Fibroblast of the aortic adventitia (primary cell): Measurements from ENCODE around the gene MBD5. TPM values are rescaled to one million over a fixed set of nuclear protein-coding genes. Genes with fewer than 3 reads are reported as not detected.

Experiments
- DNase-seq: peaks from one replicate; pipeline ENCODE4 v3.0.0-alpha.2; 2010; ENCODE audit warnings: low read depth
- H3K4me3 ChIP-seq: 2 replicates; pipeline ENCODE4 v1.5.1; 2011; ENCODE audit warnings: low read depth, mild to moderate bottlenecking, control low read depth, low read length, moderate library complexity
- CTCF ChIP-seq: IDR thresholded peaks from 2 replicates; pipeline ENCODE4 v1.5.1; 2011; ENCODE audit warnings: mild to moderate bottlenecking, low read length, control low read depth, inconsistent platforms; ENCODE audit not compliant: insufficient read depth
- total RNA-seq: library from RNA; depleted of rRNA; stranded (reverse); fragments of >200 nt; gene quantifications from 2 replicates; pipeline ENCODE4 v1.2.3, GENCODE V29; 2012; ENCODE audit warnings: low replicate concordance

MBD5 gene
- total RNA-seq, 1 donor = 41.4 TPM

DNA sequence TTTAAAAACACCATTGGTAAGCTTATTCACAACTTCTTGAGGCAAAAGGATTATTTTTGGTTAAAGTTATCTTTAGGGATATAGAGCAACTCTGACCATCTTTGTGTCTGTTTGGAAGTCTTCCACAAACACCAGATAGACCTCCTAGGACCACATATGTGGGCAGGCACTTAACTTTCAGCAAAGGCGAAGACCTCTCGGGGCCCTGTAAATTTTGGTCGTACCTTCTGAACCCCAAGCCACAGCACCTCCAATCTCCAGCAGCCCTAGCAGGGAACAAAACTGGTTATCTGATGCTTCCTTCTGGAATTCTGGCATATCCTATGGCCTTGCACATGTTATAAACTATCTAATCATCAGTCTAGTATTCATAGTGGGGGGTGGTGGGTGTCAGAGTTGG is 114.8 kb downstream of the MBD5 start:
- DNase-seq = no peak
- no peak overlapping the region for H3K4me3 ChIP-seq
- TF ChIP-seq CTCF = no peak

GRCh38 chr2:148136441-148136840 is 115.5 kb downstream of the MBD5 start:
- H3K4me3 ChIP-seq = no peak overlapping the region
- no peak for TF ChIP-seq CTCF
- DNase-seq = no peak

DNA sequence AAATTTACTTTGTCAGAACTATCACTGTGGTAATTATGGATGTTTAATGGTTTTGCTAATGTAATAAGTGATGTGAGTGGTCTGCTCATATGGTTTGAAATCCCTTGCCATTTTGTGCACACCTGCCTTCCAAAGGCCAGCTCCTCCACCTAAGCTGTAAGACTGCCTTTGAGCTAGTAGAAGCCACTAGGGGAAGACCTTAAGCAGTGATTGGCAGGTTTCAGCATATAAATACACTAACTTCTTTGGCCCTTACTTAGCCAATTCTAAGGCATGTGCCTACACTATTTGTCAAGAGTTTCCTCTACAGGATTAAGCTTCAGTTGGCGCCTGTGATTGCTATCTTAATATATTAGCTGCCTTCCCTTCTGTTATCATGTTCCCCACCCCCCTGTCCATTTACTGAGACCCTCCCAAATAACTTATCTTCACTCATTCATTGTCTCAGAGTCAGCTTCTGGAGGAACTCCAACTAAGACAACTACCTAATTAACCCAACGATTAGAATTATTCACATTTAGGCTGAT is 141.1 kb downstream of the MBD5 start:
- no peak for DNase-seq
- H3K4me3 ChIP-seq = no peak overlapping the region
- TF ChIP-seq CTCF = no peak

DNA sequence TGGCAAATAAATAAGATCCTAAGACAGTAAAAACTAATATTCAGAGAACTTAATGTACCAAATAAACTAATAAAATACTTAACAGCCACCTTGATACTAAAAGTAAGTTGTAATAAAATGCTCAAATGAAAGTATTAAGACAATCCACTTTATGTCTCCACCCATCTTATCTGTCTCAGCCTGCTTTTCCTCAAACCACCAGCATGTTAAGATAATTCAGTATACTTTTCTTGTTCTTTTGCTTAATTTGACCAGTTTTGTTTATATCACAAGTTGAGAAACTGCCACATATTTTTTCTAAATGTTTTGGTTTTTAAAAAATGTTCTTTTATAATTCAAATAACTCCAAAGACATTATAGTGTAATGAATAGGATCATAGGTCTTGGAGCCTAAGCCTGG is 142.0 kb downstream of the MBD5 start:
- TF ChIP-seq CTCF = no peak
- H3K4me3 ChIP-seq = no peak overlapping the region
- DNase-seq = peak; percentile 2

DNA sequence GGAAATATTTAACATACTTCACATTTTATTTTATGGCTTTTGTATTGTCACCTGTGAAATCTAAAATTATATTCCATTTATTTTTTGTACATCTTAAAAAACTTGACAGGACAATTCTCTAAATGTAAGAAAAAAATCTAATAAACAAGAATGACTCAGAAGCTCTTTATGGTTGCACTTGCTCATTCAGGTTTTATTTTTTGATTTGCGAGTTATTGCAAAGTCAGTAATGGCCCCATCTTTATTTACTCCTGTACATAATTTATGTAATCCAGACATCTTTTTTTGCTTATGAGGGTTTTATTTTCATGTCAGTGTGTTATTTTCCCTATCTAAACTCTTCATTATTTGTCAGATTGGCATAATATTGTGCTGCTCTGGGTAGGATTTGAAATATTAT is 145.1 kb downstream of the MBD5 start:
- H3K4me3 ChIP-seq = no peak overlapping the region
- TF ChIP-seq CTCF = no peak
- DNase-seq = no peak

DNA sequence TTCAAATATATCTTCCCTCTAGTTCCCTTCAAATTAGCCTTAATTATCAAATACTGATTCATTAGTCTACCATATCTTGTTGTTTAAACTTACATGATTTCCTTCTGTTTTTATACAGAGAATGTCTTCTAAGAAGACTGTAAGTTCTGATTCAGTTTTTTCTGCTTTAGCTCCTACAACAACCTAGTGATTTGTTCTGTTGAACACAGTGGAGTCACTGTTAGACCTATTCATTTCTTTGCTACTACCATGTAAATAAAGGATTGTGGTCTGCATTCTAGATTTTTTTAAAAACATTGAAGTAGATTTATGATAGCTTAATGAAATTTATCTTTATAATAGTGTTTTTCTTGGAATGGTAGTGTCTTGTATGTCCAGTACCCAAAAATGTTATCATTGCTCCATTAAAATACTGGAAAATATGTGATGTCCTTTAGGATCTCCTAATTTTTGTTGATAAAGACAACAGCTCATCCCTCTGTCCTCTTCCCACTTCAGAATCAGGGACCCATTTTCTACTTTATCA is 146.4 kb downstream of the MBD5 start:
- no peak overlapping the region for H3K4me3 ChIP-seq
- DNase-seq = peak; percentile 2
- TF ChIP-seq CTCF = no peak

- no peak overlapping the region for H3K4me3 ChIP-seq
- peak; percentile 15 for DNase-seq
- TF ChIP-seq CTCF = no peak
These were observed 147.0 kb downstream of the MBD5 start for GRCh38 chr2:148167855-148168254.
